Right cardiac atrium (tissue), 5 donors: Measurements from ENCODE around the gene SPON2. TPM values are rescaled to one million over a fixed set of nuclear protein-coding genes. Genes with fewer than 3 reads are reported as not detected.

Source experiments
- ATAC-seq, 2 donors: fragments of 200-7000 bp; cut with Tn5 transposase; one replicate each; pipeline versions ENCODE4 v1.8.0 to v1.9.1; 2020; ENCODE audit warnings: moderate library complexity in 2 of 2, mild to moderate bottlenecking in 1 of 2
- DNase-seq, 3 donors: peaks; one replicate each; pipeline ENCODE4 v3.0.0-alpha.2; 2020
- H3K27ac ChIP-seq: one replicate; pipeline ENCODE4 v1.5.1; 2013; ENCODE audit warnings: mild to moderate bottlenecking, low read length, control low read depth, moderate library complexity
- H3K27me3 ChIP-seq: one replicate; pipeline ENCODE4 v1.6.1; 2013; ENCODE audit not compliant: control insufficient read depth, insufficient read depth
- H3K4me1 ChIP-seq: one replicate; pipeline ENCODE4 v1.6.1; 2013; ENCODE audit warnings: low read length; ENCODE audit not compliant: control insufficient read depth, insufficient read depth
- H3K4me3 ChIP-seq: one replicate; pipeline ENCODE4 v1.5.1; 2013; ENCODE audit warnings: low read length, control low read depth
- H3K9me3 ChIP-seq: one replicate; pipeline ENCODE4 v1.6.1; 2013; ENCODE audit warnings: low read length; ENCODE audit not compliant: control insufficient read depth
- WGBS: extraction: QIAGEN DNeasy Blood & Tissue Kit; methylation state at CpG from one replicate; pipeline ENCODE4 v1.1.7; 2013; 5-methylcytosine and 5-hydroxymethylcytosine counted together
- intact Hi-C, 4 donors: fragments of 100-400 bp; cut with DNase I; formaldehyde crosslinking; loops; one replicate each; pipeline versions ENCODE4 v1.11.0 to v1.14.0; 2022 to 2023
- polyA plus RNA-seq: library from polyadenylated mRNA; stranded (reverse); fragments of 200-250 nt; gene quantifications from one replicate; pipeline ENCODE4 v1.2.3, GENCODE V29; 2013
- total RNA-seq, 4 donors: library from RNA; stranded (reverse); fragmentation: NEBNext Ultra II Directional; extraction: Animal tissue kit (Norgen Biotek cat#: 25700); gene quantifications; one replicate each; pipeline ENCODE4 v1.2.1, GENCODE V29; 2021
- donor health status: healthy with polysubstance abuse.
- donor health status: DM: no; HTN: yes; CAD: no.
- donor health status: DM: no; HTN: no; CAD: no.
- donor health status: DM: no; HTN: yes; CAD: no; lungs with severe emphysema.
- donor health status: DM: yes; HTN: yes; CAD: no.

The SPON2 gene
- total and polyA plus RNA-seq, 5 donors = 9.6 to 27.4 (median 13.6) TPM

- peak in 2 of 3 donors; percentile 56 to 60 for DNase-seq
- intact Hi-C loops = no loop called here
- WGBS = 85% methylated on average over 48 of the region's 48 CpGs
These were observed 42.0 kb upstream of the SPON2 start for GRCh38 chr4:1214101-1215095.

DNA sequence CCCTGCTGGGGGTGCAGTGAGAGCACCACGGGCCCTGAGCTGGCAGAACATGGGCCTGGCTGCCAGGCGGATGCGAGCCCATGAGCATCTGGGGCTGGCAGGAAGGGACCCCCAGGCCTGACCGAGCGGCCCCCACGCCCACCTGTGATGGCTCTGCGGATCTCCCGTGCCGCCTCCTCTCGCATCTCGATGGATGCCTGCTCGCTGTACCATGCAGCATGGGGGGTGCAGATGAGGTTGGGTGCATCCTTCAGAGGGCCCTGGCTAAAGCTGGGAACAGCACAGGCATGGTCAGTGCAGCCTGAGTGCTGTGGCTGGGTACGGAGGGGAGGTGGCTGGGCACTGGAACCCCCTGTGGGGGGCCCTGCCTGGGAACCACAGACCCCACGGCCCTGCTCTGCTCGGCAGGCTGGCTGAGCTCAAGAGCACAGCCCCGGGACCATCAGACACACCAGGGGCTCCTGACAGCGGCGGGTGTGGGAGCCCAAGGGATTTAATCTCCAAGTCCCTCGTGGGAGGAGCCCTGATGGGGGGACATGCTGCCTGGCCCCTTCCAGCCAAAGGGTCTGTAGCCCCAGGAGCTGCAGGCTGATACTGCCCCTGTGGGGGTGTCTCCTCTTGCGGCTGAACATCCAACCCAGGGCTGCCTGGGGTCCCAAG, 41.1 kb upstream of the SPON2 start:
- intact Hi-C loops = no loop called here
- ATAC-seq (no peak), DNase-seq (peak; percentile 15 to 49 (median 42))
- 83% methylated on average over 20 of the region's 20 CpGs for WGBS
- Histone ChIP-seq H3K27ac (no peak overlapping the region), H3K4me1 (peaks cover 16% of the 10 kb centered on the region), H3K4me3 (no peak overlapping the region), H3K27me3 (no peaks in the 10 kb centered on the region), H3K9me3 (no peaks in the 10 kb centered on the region)

More at GRCh38 chr4:1214101-1215095, 42.0 kb upstream of the SPON2 start:
- no peaks in the 10 kb centered on the region for H3K27me3 ChIP-seq
- H3K4me3 ChIP-seq = no peak overlapping the region
- no peak overlapping the region for H3K27ac ChIP-seq
- no peak for ATAC-seq
- H3K9me3 ChIP-seq = no peaks in the 10 kb centered on the region
- peaks cover 7% of the 10 kb centered on the region for H3K4me1 ChIP-seq

DNA sequence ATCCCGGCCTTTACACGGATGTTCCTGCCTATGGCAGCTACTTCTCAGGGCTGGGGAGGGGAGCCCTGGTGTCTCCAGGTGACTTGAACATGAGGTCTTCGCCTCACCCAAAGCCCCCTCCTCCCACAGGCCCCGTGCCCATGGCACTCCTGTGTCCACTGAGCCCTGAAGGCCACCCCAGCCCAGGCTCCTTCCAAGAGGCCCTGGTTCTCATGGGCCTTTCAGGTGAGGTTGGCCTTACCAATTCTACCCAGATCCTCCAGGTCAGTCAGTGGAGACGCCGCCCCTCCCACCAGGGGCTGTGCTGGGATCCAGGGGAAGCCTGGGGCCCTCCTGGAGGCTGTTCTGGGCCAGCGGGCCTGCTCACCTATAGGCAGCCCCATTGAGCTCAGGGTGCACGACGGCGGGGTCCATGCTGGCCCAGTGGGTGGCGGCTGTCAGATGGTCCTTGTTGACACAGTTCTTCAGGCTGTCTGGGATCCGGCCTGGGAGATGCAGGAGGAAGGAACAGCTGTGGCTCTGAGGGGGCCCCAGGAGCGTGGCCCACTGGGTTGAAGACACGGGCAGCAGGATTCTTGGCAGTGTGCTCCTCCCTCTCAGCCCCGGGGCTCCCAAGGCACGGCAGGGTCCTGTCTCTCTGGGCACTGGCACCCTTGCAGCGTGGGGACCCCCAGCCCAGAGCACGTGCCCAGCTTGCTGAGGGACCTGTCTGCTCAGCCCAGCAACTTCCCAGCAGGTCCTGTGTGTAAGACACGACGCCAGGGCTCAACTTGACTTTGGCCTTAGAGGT, 40.4 kb upstream of the SPON2 start:
- Histone ChIP-seq H3K9me3 (no peaks in the 10 kb centered on the region), H3K27me3 (no peaks in the 10 kb centered on the region), H3K4me1 (peaks cover 20% of the 10 kb centered on the region), H3K4me3 (no peak overlapping the region), H3K27ac (no peak overlapping the region)
- DNase-seq = peak; percentile 13 to 58 (median 39)
- WGBS = 89% methylated on average over 20 of the region's 20 CpGs
- intact Hi-C loops = no loop called here
- ATAC-seq = no peak

DNA sequence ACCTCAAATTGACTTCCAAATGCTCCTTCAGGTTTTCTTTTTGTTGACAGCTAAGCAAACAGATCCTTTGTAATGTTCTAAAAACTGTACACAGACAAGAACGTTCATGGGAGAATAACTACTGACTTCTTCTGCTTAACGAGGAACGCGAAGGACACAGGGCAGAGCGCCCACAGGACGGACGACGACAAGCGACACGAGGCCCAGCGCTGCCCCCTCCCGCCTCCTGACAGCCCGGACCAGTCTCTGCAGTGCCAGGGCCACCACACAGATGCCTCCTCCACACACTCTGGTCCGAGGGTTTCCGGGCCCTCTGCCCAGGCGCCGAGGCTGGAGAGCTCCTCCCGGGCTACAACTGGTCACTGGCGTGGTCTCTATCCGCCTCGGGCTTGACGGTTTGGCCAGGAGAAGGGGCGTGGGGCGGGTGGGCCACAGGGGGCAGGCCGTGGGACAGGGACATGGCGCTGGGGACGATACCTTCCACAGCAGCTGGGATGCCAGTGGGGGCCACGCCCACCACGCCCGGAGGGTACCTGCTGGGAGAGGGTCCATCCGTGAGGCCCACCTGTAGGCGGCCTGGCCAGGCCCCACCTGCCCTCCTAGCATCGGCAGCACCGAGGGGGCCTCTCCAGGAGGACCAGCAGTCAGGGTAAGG, 39.6 kb upstream of the SPON2 start:
- peak; percentile 31 to 73 (median 69) for DNase-seq
- no peak overlapping the region for H3K27ac ChIP-seq
- H3K4me3 ChIP-seq = no peak overlapping the region
- 75% methylated on average over 34 of the region's 34 CpGs for WGBS
- H3K9me3 ChIP-seq = no peaks in the 10 kb centered on the region
- peaks cover 17% of the 10 kb centered on the region for H3K4me1 ChIP-seq
- no peaks in the 10 kb centered on the region for H3K27me3 ChIP-seq
- ATAC-seq = no peak
- intact Hi-C loops = no loop called here

DNA sequence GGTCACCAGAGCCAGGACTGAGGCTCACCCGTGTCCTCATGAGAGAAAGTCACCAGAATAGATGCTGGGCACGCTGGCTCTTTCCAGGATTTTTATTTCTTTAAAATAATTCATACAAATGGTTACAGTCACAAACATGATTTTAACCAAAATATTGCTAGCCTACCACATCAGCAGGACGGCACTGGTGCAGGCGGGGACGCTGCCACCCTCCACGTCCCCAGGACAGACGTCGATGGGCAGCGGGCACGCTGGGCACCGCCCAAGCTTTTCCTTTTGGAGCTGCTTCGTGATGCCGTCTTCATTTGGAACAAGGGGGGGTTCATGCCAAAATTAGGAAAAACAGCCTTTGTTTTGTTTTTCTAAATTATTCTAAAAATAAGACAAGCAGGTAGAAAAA, 39.0 kb upstream of the SPON2 start:
- intact Hi-C loops = no loop called here
- ATAC-seq (no peak), DNase-seq (peak; percentile 14 to 48 (median 26))
- WGBS = 86% methylated on average over 13 of the region's 13 CpGs
- Histone ChIP-seq H3K4me1 (peaks cover 17% of the 10 kb centered on the region), H3K9me3 (no peaks in the 10 kb centered on the region), H3K27ac (no peak overlapping the region), H3K27me3 (no peaks in the 10 kb centered on the region), H3K4me3 (no peak overlapping the region)

DNA sequence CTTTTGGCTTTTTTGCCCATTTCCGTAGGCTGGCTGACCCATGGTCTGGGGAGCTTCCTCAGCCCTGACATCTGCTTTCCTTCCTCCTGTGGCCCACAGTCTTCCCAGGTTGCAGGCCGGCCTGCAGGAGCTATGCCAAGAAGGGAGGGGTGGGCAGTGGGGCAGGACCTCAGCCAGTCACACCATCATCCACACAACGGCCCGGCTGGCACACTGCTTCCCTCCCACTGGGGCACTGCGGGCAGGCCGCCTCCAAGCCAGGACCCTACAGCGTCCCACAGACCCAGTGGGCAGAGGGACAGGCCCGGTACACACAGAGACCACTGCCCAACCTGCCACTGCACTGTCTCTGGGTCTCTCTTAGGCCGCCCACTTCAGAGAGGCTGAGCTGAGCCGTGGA, 38.6 kb upstream of the SPON2 start:
- ATAC-seq (no peak), DNase-seq (peak; percentile 16 to 63 (median 59))
- 61% methylated on average over 10 of the region's 10 CpGs for WGBS
- intact Hi-C loops = no loop called here
- H3K9me3 ChIP-seq = no peaks in the 10 kb centered on the region
- no peaks in the 10 kb centered on the region for H3K27me3 ChIP-seq
- H3K27ac ChIP-seq = no peak overlapping the region
- no peak overlapping the region for H3K4me3 ChIP-seq
- H3K4me1 ChIP-seq = peaks cover 17% of the 10 kb centered on the region

GRCh38 chr4:1210241-1210841, 38.0 kb upstream of the SPON2 start:
- H3K27ac ChIP-seq = peak overlapping the region; percentile 12
- WGBS = 66% methylated on average over 22 of the region's 22 CpGs
- DNase-seq = peak in 2 of 3 donors; percentile 61 to 73
- intact Hi-C loops = no loop called here
- H3K4me1 ChIP-seq = peaks cover 17% of the 10 kb centered on the region
- no peak overlapping the region for H3K4me3 ChIP-seq
- H3K9me3 ChIP-seq = no peaks in the 10 kb centered on the region
- ATAC-seq = peak; percentile 1 to 4
- no peaks in the 10 kb centered on the region for H3K27me3 ChIP-seq

DNA sequence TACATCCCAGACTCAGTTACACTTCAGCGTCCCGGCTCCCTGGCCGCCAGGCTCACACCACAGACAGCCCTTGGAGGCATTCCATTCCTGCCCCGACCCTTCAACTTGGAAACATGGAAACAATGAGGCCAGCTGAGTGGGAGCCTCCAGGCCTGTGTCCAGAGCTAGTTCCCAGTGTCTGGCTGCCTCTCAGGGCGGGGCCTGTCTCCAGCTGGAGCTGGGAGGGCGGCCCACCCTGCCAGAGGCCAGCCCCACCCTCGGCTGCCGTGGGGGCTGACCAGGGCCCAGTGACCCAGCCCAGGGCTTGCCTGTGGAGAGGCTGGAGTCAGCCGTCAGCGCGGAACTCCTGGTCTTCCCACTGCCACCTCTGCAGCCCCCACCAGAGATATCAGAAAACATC, 37.4 kb upstream of the SPON2 start:
- peak; percentile 93 to 96 (median 96) for DNase-seq

DNA sequence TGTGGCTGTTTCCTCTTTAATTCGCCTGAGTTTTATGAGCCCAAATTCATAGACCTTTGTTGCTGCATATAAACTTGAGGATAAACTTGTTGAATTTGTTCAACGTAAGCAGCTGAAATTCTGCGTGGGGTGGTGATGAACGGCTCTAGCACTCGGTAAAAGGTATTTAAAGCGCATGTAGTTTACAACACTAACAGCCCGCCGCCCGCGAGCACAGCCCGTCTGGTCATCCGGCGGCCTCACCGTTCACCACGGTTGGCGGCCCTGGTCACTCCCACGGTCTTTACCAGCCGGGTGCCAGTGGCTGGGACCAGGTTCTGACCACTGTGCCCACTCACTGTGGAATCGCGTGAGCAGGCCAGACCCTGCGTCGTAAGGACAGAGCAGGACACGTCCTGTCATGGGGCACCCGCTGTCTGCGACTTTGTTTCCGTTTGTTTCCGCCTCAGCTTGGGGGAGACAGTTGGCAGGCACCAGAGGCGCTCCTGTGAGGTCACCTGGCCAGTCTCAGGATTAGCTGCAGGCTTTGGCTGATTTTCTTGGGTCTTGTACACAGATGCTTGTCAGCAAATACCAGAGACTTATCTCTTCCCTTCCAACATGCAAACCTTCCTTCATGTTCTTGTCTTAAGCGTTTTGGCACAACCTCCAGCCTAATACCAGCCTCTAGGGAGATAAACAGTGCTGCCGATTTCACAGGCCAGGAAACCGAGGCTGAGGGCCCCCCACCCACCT, 36.8 kb upstream of the SPON2 start:
- H3K4me1 ChIP-seq = peaks cover 17% of the 10 kb centered on the region
- peak; percentile 31 to 76 (median 68) for DNase-seq
- intact Hi-C loops = no loop called here
- H3K27ac ChIP-seq = peak overlapping the region; percentile 28
- H3K4me3 ChIP-seq = no peak overlapping the region
- peak in 1 of 2 donors; percentile 0 for ATAC-seq
- WGBS = 57% methylated on average over 31 of the region's 31 CpGs
- no peaks in the 10 kb centered on the region for H3K9me3 ChIP-seq
- H3K27me3 ChIP-seq = no peaks in the 10 kb centered on the region

More for the DNA sequence above, 37.4 kb upstream of the SPON2 start:
- intact Hi-C loops = no loop called here
- 13% methylated on average over 11 of the region's 11 CpGs for WGBS
- Histone ChIP-seq H3K9me3 (no peaks in the 10 kb centered on the region), H3K27me3 (no peaks in the 10 kb centered on the region), H3K4me3 (no peak overlapping the region), H3K4me1 (peaks cover 17% of the 10 kb centered on the region), H3K27ac (peak overlapping the region; percentile 28)
- peak; percentile 92 to 94 for ATAC-seq
